K562 (cell line): ENCODE data around the gene MRAS. TPM values are rescaled to one million over a fixed set of nuclear protein-coding genes. Genes with fewer than 3 reads are reported as not detected.

Source experiments
- CBX2 ChIP-seq: fragments of 200-600 bp; sonication (generic); IDR thresholded peaks from one replicate; pipeline ENCODE4 v1.6.1; 2012; ENCODE audit warnings: mild to moderate bottlenecking, low read length, inconsistent platforms; ENCODE audit not compliant: insufficient read depth, poor library complexity, severe bottlenecking
- CREB3L1 ChIP-seq: fragments of 450-650 bp; IDR thresholded peaks from 2 replicates; pipeline ENCODE4 v1.6.1; 2014; ENCODE audit warnings: low read depth, mild to moderate bottlenecking, moderate library complexity, borderline replicate concordance
- GABPB1 ChIP-seq: sonication (generic); formaldehyde crosslinking; IDR thresholded peaks from 2 replicates; pipeline ENCODE4 v1.8.0; 2022; ENCODE audit warnings: mild to moderate bottlenecking, missing genetic modification reagents
- HMBOX1 ChIP-seq: sonication (generic); IDR thresholded peaks from 2 replicates; pipeline ENCODE4 v1.6.1; 2016
- NFXL1 ChIP-seq: fragments of 450-650 bp; formaldehyde crosslinking; IDR thresholded peaks from 2 replicates; pipeline ENCODE4 v1.4.0; 2021; ENCODE audit warnings: mild to moderate bottlenecking
- PHF8 ChIP-seq: fragments of 200-600 bp; sonication (generic); IDR thresholded peaks from 2 replicates; pipeline ENCODE4 v1.6.1; 2012; ENCODE audit warnings: mixed run types, mild to moderate bottlenecking, inconsistent platforms, low read length, moderate library complexity, borderline replicate concordance
- RAD21 ChIP-seq, 2 experiments: fragments of 250-450 bp in 1 of 2; fragments of 450-650 bp in 1 of 2; sonication (Bioruptor Pico) in 1 of 2; formaldehyde crosslinking in 1 of 2; IDR thresholded peaks in 1 of 2; conservative IDR thresholded peaks in 1 of 2; 2 replicates each; pipeline versions ENCODE4 v1.4.0 to v1.8.0; 2020 to 2022; ENCODE audit warnings: mild to moderate bottlenecking in 2 of 2, moderate library complexity in 1 of 2
- SPI1 ChIP-seq: IDR thresholded peaks from 2 replicates; pipeline ENCODE4 v1.6.1; 2011; ENCODE audit warnings: low read depth, low read length, control low read depth, borderline replicate concordance
- THRAP3 ChIP-seq: fragments of 450-650 bp; IDR thresholded peaks from 2 replicates; pipeline ENCODE4 v1.6.1; 2016; ENCODE audit warnings: mild to moderate bottlenecking, inconsistent platforms, borderline replicate concordance
- VEZF1 ChIP-seq: fragments of 200-800 bp; sonication (Bioruptor generic); IDR thresholded peaks from 2 replicates; pipeline ENCODE4 v1.6.1; 2017; ENCODE audit warnings: missing genetic modification characterization, missing compliant biosample characterization
- ZNF24 ChIP-seq: fragments of 450-650 bp; IDR thresholded peaks from 2 replicates; pipeline ENCODE4 v1.6.1; 2016
- polyA plus RNA-seq, 8 experiments: library from polyadenylated mRNA; depleted of rRNA in 4 of 8; stranded (reverse) in 5 of 8; unstranded in 3 of 8; fragments of >200 nt; fragmentation: Nextera tagmentation in 2 of 8; fragmentation: Illumina TruSeq in 1 of 8; extraction: Ambion mirVana in 2 of 8; extraction: Trizol in 1 of 8; gene quantifications; 2 replicates each; pipeline versions ENCODE4 v1.2.1 to v1.2.3, GENCODE V29; 2011 to 2014; ENCODE audit warnings: inconsistent platforms in 1 of 8, missing spikeins in 1 of 8
- total RNA-seq, 7 experiments: library from RNA; depleted of rRNA in 6 of 7; stranded (reverse); fragments of >200 nt in 6 of 7; fragmentation: Illumina TruSeq in 2 of 7; extraction: Trizol in 2 of 7; gene quantifications; 2 replicates each; pipeline versions ENCODE4 v1.2.1 to v1.2.3, GENCODE V29; 2011 to 2021; ENCODE audit warnings: low replicate concordance in 1 of 7
- TF ChIP-seq, protein P1 (sequence below), 2 experiments: IDR thresholded peaks; 2 replicates each; pipeline ENCODE4 v1.6.1; 2011; ENCODE audit warnings: borderline replicate concordance in 1 of 2, control low read depth in 1 of 2, low read depth in 1 of 2, low read length in 1 of 2, mild to moderate bottlenecking in 1 of 2, mixed read lengths in 1 of 2, moderate library complexity in 1 of 2; ENCODE audit not compliant: insufficient read depth in 1 of 2, insufficient read length in 1 of 2, poor library complexity in 1 of 2, severe bottlenecking in 1 of 2; ENCODE audit errors: extremely low read depth in 1 of 2
- TF ChIP-seq, protein P2 (sequence below): sonication (generic); formaldehyde crosslinking; IDR thresholded peaks from 2 replicates; pipeline ENCODE4 v1.8.0; 2022; ENCODE audit warnings: missing genetic modification reagents, mild to moderate bottlenecking, borderline replicate concordance
- TF ChIP-seq, protein P3 (sequence below): sonication (generic); formaldehyde crosslinking; IDR thresholded peaks from 2 replicates; pipeline ENCODE4 v1.8.0; 2022; ENCODE audit warnings: missing genetic modification reagents, mild to moderate bottlenecking, moderate library complexity, borderline replicate concordance
- TF ChIP-seq, protein P4 (sequence below): fragments of 250-450 bp; sonication (Bioruptor Pico); IDR thresholded peaks from 2 replicates; pipeline ENCODE4 v1.6.1; 2021; ENCODE audit warnings: mild to moderate bottlenecking

Gene MRAS
- total and polyA plus RNA-seq, 9 of the 15 experiments (the other 6 are each of a cell fraction or from before 2014, with no cell fraction given) = 1.5 to 10.0 (median 5.0) TPM

- TF ChIP-seq, protein P1, sequence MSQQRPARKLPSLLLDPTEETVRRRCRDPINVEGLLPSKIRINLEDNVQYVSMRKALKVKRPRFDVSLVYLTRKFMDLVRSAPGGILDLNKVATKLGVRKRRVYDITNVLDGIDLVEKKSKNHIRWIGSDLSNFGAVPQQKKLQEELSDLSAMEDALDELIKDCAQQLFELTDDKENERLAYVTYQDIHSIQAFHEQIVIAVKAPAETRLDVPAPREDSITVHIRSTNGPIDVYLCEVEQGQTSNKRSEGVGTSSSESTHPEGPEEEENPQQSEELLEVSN (IDR thresholded peaks at IDR 0.05; ENCODE audit: borderline replicate concordance in 1 of 2, extremely low read depth in 1 of 2, insufficient read depth in 1 of 2, insufficient read length in 1 of 2, low read depth in 1 of 2, low read length in 1 of 2, poor library complexity in 1 of 2, severe bottlenecking in 1 of 2) = peak in 1 of 2 experiments; percentile 8
- TF ChIP-seq THRAP3 (no peak), RAD21 (CRISPR knock-in tag; conservative IDR thresholded peaks at IDR 0.05 in 1 of 2, IDR thresholded peaks at IDR 0.05 in 1 of 2) (peak in 1 of 2 experiments; percentile 47; a peak in 2 of 4 replicates), PHF8 (no peak; the same call in 1 of the 2 replicates), ZNF24 (no peak), CBX2 (no peak), HMBOX1 (no peak), VEZF1 (CRISPR knock-in tag) (peak; percentile 97), SPI1 (no peak), GABPB1 (CRISPR knock-in tag) (peak; percentile 35; the same call in 1 of the 2 replicates), NFXL1 (no peak), CREB3L1 (no peak)
- TF ChIP-seq, protein P2, sequence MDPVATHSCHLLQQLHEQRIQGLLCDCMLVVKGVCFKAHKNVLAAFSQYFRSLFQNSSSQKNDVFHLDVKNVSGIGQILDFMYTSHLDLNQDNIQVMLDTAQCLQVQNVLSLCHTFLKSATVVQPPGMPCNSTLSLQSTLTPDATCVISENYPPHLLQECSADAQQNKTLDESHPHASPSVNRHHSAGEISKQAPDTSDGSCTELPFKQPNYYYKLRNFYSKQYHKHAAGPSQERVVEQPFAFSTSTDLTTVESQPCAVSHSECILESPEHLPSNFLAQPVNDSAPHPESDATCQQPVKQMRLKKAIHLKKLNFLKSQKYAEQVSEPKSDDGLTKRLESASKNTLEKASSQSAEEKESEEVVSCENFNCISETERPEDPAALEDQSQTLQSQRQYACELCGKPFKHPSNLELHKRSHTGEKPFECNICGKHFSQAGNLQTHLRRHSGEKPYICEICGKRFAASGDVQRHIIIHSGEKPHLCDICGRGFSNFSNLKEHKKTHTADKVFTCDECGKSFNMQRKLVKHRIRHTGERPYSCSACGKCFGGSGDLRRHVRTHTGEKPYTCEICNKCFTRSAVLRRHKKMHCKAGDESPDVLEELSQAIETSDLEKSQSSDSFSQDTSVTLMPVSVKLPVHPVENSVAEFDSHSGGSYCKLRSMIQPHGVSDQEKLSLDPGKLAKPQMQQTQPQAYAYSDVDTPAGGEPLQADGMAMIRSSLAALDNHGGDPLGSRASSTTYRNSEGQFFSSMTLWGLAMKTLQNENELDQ (CRISPR knock-in tag) = no peak
- TF ChIP-seq, protein P3, sequence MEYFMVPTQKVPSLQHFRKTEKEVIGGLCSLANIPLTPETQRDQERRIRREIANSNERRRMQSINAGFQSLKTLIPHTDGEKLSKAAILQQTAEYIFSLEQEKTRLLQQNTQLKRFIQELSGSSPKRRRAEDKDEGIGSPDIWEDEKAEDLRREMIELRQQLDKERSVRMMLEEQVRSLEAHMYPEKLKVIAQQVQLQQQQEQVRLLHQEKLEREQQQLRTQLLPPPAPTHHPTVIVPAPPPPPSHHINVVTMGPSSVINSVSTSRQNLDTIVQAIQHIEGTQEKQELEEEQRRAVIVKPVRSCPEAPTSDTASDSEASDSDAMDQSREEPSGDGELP (CRISPR knock-in tag) = peak; percentile 49; the same call in 1 of the 2 replicates
- TF ChIP-seq, protein P4, sequence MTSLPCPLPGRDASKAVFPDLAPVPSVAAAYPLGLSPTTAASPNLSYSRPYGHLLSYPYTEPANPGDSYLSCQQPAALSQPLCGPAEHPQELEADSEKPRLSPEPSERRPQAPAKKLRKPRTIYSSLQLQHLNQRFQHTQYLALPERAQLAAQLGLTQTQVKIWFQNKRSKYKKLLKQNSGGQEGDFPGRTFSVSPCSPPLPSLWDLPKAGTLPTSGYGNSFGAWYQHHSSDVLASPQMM = no peak
These were observed 19.0 kb upstream of the MRAS start, which contains the start of gene NME9 (continued) for GRCh38 chr3:138329127-138329983.
